WI38 (cell line): ENCODE data around the gene ZNF414.

ENCODE experiments used
- H3K4me3 ChIP-seq: 2 replicates; pipeline ENCODE4 v1.5.1; 2011; ENCODE audit warnings: low read depth, mild to moderate bottlenecking, control low read depth, low read length
- TF ChIP-seq, protein P1 (sequence below): IDR thresholded peaks from 2 replicates; pipeline ENCODE4 v1.5.1; 2012; ENCODE audit warnings: low read depth, mild to moderate bottlenecking, control low read depth, low read length

Gene ZNF414

DNA sequence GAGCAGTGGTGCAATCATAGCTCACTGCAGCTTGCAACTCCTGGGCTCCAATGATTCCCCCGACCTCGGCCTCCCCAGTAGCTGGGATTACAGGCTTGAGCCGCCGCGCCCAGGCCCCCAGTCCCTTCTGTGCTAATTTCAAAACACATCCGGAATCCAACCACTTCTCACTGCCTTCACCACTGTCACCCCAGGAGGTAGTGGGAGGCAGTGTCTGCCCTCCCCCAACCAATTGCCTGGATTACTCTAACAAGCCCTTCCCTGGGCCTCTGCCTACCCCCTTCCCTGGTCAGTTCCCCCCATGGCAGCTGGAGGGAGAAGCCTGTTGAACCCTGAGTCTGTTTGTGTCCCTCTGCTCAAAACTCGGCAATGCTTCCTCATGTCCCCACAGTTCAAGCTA lies 13.8 kb downstream of the ZNF414 start:
- TF ChIP-seq, protein P1, sequence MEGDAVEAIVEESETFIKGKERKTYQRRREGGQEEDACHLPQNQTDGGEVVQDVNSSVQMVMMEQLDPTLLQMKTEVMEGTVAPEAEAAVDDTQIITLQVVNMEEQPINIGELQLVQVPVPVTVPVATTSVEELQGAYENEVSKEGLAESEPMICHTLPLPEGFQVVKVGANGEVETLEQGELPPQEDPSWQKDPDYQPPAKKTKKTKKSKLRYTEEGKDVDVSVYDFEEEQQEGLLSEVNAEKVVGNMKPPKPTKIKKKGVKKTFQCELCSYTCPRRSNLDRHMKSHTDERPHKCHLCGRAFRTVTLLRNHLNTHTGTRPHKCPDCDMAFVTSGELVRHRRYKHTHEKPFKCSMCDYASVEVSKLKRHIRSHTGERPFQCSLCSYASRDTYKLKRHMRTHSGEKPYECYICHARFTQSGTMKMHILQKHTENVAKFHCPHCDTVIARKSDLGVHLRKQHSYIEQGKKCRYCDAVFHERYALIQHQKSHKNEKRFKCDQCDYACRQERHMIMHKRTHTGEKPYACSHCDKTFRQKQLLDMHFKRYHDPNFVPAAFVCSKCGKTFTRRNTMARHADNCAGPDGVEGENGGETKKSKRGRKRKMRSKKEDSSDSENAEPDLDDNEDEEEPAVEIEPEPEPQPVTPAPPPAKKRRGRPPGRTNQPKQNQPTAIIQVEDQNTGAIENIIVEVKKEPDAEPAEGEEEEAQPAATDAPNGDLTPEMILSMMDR, result no peak
- H3K4me3 ChIP-seq, result no peak overlapping the region

- TF ChIP-seq, protein P1, result no peak
- no peak overlapping the region for H3K4me3 ChIP-seq
Measured at GRCh38 chr19:8499048-8499833, 14.7 kb downstream of the ZNF414 start.

GRCh38 chr19:8498295-8498694 lies 15.7 kb downstream of the ZNF414 start:
- TF ChIP-seq, protein P1, result no peak
- H3K4me3 ChIP-seq, result no peak overlapping the region

DNA sequence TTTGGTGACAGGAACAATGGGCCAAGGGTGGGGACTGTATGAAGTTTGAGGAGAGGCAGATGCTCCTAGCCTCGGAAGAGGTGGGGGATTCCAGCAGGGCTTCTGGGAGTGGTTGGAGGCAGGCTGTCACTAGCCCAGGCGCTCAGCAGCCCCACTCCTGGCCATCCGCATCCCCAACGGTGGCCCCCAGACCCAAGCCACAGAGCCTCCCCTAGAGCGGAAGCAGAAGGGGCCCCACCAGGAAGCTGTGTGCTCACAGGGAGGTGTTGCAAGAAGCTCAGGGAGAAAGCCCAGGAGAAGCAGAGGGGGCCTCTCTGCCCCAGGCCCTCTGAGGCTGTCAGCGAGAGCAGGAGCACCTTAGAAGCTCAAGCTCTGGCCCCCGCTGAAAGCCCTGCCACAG lies 19.8 kb downstream of the ZNF414 start:
- no peak overlapping the region for H3K4me3 ChIP-seq
- TF ChIP-seq, protein P1, result no peak

DNA sequence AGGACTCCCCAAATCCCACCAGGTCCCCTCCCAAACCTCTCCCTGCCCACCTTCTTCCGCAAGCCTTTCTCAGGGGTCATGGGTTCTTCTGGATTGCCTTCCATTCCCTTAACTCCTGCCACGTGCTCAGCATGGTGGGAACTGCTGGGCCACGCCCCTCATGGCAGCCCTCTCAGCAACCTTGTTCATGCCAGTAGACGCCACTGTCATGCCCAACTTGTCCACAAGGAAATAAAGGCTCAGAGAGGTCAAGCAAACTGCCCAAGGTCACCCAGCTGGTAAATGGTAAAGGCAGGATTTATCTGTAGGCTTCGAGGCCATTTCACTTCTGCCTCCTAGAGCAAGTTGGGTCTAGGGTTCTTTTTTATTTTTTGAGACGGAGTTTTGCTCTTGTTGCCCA lies 22.4 kb downstream of the ZNF414 start:
- TF ChIP-seq, protein P1, result no peak
- H3K4me3 ChIP-seq, result no peak overlapping the region

- H3K4me3 ChIP-seq, result no peak overlapping the region
- TF ChIP-seq, protein P1, result no peak
Measured at GRCh38 chr19:8490873-8491272, 23.1 kb downstream of the ZNF414 start.

- TF ChIP-seq, protein P1, result no peak
- H3K4me3 ChIP-seq, result no peak overlapping the region
Measured at GRCh38 chr19:8490395-8490760, 23.6 kb downstream of the ZNF414 start.
